ENCODE measurements around the gene CCDC88B. TPM values are rescaled to one million over a fixed set of nuclear protein-coding genes. Genes with fewer than 3 reads are reported as not detected.
A peak's percentile ranks its signal among the peaks of the same experiment; 100 is the strongest.

The CCDC88B gene
- total and polyA plus RNA-seq, 9 of the 15 experiments (the other 6 are each of a cell fraction or from before 2014, with no cell fraction given), result 0.13 to 18.1 (median 7.9) TPM

DNA sequence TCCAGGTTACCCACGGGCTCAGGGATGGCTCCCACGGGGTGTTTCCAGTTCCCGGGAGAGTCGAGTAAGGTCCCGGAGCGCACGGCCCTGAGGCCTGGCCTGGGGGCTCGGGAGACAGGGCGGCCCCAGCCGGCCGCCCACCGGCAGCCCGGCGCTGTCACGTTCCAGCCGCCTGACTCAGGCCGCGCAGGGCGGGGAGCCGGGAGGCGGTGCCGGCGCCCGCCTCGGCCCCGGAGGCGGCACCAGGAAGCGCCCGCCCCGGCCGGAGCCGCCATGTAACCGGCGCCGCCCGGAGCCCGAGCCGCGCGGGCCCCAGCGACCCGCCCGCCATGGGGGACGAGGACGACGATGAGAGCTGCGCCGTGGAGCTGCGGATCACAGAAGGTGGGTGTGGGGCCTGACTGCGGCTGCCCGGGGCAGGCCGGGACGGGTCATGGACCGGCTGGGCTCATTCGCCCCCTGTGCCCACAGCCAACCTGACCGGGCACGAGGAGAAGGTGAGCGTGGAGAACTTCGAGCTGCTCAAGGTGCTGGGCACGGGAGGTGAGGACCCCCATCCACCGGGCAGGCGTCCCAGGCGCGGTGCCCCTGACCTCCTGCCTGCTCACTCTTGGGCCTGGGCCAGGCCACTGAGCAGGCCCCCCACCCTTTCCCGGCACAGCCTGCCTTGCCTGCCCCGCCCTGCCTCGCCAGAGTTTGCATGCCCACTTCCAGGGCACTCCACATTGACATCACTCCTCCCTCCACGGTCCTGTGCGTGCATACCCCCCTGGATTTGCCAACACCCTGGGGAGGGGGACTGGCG, 19.1 kb downstream of the CCDC88B start, which contains the start of gene RPS6KA4 (continued):
- 0 out of 2 replicates have a peak, but pooled peaks have one; percentile 22 for TF ChIP-seq GABPB1 (CRISPR knock-in tag; IDR thresholded peaks at IDR 0.05)
- peak; percentile 49 to 67; a peak in 3 of 4 replicates for TF ChIP-seq MAZ (CRISPR knock-in tag; conservative IDR thresholded peaks at IDR 0.05 in 1 of 2, IDR thresholded peaks at IDR 0.05 in 1 of 2)
- TF ChIP-seq ZBTB33 (CRISPR knock-in tag; IDR thresholded peaks at IDR 0.05), result peak; percentile 36; the same call in 1 of the 2 replicates
- TF ChIP-seq SMAD2 (IDR thresholded peaks at IDR 0.05; ENCODE audit: low read depth, low read length), result no peak
- TF ChIP-seq FOXP4 (CRISPR knock-in tag; IDR thresholded peaks at IDR 0.05; ENCODE audit: borderline replicate concordance), result peak; percentile 74; the same call in 1 of the 2 replicates
- peak; percentile 86 for TF ChIP-seq CXXC5 (CRISPR knock-in tag; IDR thresholded peaks at IDR 0.05)
- TF ChIP-seq ELF2 (CRISPR knock-in tag; IDR thresholded peaks at IDR 0.05), result 0 out of 2 replicates have a peak, but pooled peaks have one; percentile 40
- TF ChIP-seq L3MBTL2 (IDR thresholded peaks at IDR 0.05), result peak; percentile 74
- TF ChIP-seq ZNF76 (CRISPR knock-in tag; IDR thresholded peaks at IDR 0.05; ENCODE audit: borderline replicate concordance), result no peak
- peak; percentile 73; the same call in 1 of the 2 replicates for TF ChIP-seq CBX1 (IDR thresholded peaks at IDR 0.05; ENCODE audit: low read depth)
- TF ChIP-seq PHF20 (IDR thresholded peaks at IDR 0.05; ENCODE audit: partially characterized antibody), result peak; percentile 80
- TF ChIP-seq NFIC (IDR thresholded peaks at IDR 0.05), result peak; percentile 55
- TF ChIP-seq ZNF408 (CRISPR knock-in tag; IDR thresholded peaks at IDR 0.05; ENCODE audit: low read depth), result no peak
- TF ChIP-seq JUND (IDR thresholded peaks at IDR 0.05; ENCODE audit: borderline replicate concordance, low read depth, low read length), result peak; percentile 6; the same call in 1 of the 2 replicates
- TF ChIP-seq JUND (tag; IDR thresholded peaks at IDR 0.05; ENCODE audit: borderline replicate concordance, low read depth, low read length), result no peak
- 0 out of 2 replicates have a peak, but pooled peaks have one; percentile 38 for TF ChIP-seq MITF (IDR thresholded peaks at IDR 0.05)
- TF ChIP-seq ZBTB7A (IDR thresholded peaks at IDR 0.05; ENCODE audit: borderline replicate concordance, control insufficient read depth, low read depth, low read length), result peak; percentile 96
